ENCODE measurements around the gene DLL1. TPM values are rescaled to one million over a fixed set of nuclear protein-coding genes. Genes with fewer than 3 reads are reported as not detected.

The DLL1 gene
- total and polyA plus RNA-seq, 9 of the 15 experiments (the other 6 are each of a cell fraction or from before 2014, with no cell fraction given), result not detected

- TF ChIP-seq ZNF318 (IDR thresholded peaks at IDR 0.05; ENCODE audit: borderline replicate concordance in 1 of 2, low read depth in 1 of 2) (no peak), ZKSCAN1 (IDR thresholded peaks at IDR 0.05; ENCODE audit: low read depth, low read length) (no peak), PHF21A (IDR thresholded peaks at IDR 0.05; ENCODE audit: borderline replicate concordance, low read depth) (no peak), STAT6 (CRISPR knock-in tag; IDR thresholded peaks at IDR 0.05) (no peak), SMAD4 (CRISPR knock-in tag; conservative IDR thresholded peaks at IDR 0.05) (no peak), ETV1 (tag; conservative IDR thresholded peaks at IDR 0.05; ENCODE audit: low read depth) (no peak), CBX5 (IDR thresholded peaks at IDR 0.05; ENCODE audit: borderline replicate concordance, low read depth) (no peak), FOXK1 (CRISPR knock-in tag; IDR thresholded peaks at IDR 0.05; ENCODE audit: borderline replicate concordance) (no peak), HDGF (IDR thresholded peaks at IDR 0.05) (no peak), ESRRA (IDR thresholded peaks at IDR 0.05; ENCODE audit: borderline replicate concordance, low read depth) (no peak), MYNN (IDR thresholded peaks at IDR 0.05) (no peak), MYNN (CRISPR knock-in tag; IDR thresholded peaks at IDR 0.05) (no peak), ZNF143 (CRISPR knock-in tag; IDR thresholded peaks at IDR 0.05) (no peak), PRDM10 (IDR thresholded peaks at IDR 0.05; ENCODE audit: partially characterized antibody) (no peak)
These were observed 27.5 kb downstream of the DLL1 start (continued) for GRCh38 chr6:170263410-170263809.
